VCaP (cell line): ENCODE measurements around the gene CC2D1A.

Experiments
- H3K27ac ChIP-seq: fragments of 450-650 bp; 2 replicates; pipeline ENCODE4 v1.5.1; 2017
- TF ChIP-seq, protein P1 (sequence below): fragments of 450-650 bp; conservative IDR thresholded peaks from 2 replicates; pipeline ENCODE4 v1.5.1; 2017; ENCODE audit warnings: mild to moderate bottlenecking, moderate library complexity

The CC2D1A gene

DNA sequence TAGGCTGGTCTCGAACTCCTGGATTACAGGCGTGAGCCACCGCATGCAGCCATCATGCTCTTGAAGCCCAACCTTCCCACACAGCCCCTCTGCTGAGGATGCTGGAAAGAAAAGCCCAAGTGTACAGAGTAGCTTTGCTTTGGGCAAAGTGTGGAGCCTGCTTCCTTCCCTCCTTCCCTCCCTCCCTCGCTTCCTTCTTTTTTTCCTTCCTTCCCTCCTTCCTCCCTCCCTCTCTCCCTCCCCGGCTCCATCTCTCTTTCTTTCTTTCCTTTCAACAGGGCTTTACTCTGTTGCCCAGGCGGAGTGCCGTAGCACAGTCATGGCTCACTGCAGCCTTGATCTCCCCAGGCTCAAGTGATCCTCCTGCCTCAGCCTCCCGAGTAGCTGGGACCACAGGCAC, 2.7 kb downstream of the CC2D1A start:
- TF ChIP-seq, protein P1, sequence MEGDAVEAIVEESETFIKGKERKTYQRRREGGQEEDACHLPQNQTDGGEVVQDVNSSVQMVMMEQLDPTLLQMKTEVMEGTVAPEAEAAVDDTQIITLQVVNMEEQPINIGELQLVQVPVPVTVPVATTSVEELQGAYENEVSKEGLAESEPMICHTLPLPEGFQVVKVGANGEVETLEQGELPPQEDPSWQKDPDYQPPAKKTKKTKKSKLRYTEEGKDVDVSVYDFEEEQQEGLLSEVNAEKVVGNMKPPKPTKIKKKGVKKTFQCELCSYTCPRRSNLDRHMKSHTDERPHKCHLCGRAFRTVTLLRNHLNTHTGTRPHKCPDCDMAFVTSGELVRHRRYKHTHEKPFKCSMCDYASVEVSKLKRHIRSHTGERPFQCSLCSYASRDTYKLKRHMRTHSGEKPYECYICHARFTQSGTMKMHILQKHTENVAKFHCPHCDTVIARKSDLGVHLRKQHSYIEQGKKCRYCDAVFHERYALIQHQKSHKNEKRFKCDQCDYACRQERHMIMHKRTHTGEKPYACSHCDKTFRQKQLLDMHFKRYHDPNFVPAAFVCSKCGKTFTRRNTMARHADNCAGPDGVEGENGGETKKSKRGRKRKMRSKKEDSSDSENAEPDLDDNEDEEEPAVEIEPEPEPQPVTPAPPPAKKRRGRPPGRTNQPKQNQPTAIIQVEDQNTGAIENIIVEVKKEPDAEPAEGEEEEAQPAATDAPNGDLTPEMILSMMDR = no peak

DNA sequence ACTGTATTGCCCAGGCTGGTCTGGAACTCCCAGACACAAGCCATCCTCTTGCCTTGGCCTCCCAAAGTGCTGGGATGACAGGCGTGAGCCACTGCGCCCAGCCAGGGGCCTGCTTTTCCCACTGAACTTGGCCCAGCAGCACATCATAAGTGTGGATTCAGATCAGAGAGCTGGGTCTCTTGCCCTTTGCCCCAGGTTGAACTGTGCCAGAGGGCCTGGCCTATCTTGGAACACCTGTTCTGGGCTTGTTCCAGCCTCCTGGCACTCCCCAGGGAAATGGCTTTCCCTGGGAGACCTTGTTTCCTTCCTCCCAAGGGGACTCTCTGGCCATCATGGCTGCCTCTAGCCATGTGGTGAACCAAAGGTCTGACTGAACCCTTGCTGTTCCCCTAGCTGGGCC, 3.4 kb downstream of the CC2D1A start:
- no peak overlapping the region for H3K27ac ChIP-seq
- TF ChIP-seq, protein P1 = no peak

More for the DNA sequence above, 2.7 kb downstream of the CC2D1A start:
- H3K27ac ChIP-seq = no peak overlapping the region

DNA sequence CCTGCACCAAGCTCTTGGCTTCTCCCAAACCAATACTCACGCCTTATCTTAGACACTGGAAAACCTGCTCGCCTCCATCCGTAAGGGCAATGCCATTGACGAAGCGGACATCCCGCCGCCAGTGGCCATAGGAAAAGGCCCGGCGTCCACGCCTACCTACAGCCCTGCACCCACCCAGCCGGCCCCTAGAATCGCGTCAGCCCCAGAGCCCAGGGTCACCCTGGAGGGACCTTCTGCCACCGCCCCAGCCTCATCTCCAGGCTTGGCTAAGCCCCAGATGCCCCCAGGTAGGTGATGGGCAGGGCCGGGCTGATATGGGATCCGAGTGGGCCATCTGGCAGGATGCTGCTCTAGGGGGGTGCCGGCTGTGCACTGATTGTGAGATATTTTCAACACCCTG, 7.4 kb downstream of the CC2D1A start:
- H3K27ac ChIP-seq = no peak overlapping the region
- TF ChIP-seq, protein P1 = no peak

DNA sequence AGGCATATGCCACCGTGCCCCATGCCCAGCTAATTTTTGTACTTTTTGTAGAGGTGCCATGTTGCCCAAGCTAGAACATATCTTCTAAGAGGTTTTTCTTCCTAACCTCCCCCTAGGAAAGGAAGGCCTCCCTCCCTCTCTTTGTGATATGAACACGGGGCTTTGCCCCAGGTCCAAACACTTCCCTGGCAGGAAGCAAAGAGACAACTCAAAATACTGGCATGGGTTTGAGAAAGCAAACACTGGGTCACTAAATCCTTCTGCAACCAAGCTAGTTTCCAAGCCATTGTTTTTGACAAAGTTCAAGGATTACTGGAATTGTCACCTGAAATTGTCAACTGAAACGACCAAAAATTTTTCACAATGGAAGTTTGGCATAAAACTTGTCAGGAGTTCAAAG, 8.8 kb downstream of the CC2D1A start:
- no peak overlapping the region for H3K27ac ChIP-seq
- TF ChIP-seq, protein P1 = no peak

DNA sequence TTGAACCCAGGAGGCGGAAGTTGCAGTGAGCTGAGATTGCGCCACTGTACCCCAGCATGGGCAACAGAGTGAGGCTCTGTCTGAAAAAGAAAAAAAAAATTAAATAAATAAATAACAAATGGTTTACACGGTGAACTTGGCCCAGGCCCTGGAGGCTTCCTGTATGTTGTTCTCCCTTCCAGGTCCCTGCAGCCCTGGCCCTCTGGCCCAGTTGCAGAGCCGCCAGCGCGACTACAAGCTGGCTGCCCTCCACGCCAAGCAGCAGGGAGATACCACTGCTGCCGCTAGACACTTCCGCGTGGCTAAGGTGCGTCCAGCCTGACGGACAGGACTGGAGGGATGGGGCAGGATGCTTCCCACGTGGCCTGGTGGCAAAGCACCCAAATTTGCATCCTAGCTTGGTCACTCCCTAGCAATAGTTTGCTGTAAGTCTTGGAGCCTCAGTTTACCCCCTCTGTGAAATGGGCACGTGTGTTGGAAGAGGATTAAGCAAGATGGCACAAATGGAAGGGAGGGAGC, 11.9 kb downstream of the CC2D1A start:
- TF ChIP-seq, protein P1 = no peak

DNA sequence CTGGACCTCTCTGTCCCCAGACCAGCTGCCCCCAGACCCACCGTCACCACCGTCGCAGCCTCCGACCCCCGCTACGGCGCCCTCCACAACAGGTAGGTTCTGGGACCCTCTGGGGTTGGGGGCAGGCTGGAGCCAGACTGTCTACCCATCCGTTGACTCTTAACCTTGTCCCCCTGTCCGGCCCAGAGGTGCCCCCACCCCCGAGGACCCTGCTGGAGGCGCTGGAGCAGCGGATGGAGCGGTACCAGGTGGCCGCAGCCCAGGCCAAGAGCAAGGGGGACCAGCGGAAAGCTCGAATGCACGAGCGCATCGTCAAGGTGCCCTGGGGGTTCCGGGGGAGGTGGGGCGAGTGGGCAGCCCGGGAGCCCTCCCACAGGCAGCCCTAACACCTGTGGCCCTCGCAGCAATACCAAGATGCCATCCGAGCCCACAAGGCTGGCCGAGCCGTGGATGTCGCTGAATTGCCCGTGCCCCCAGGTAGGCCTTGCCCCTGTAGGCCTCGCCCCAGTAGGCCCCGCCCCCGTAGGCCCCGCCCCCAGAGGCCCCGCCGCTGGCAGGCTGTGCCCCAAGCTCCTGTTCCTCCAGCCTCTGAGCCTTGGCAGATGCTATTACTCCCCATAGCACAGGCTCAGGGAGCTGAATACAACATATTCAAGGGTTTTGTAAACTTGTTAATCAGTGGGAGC, 12.9 kb downstream of the CC2D1A start:
- TF ChIP-seq, protein P1 = no peak
- no peak overlapping the region for H3K27ac ChIP-seq

More for the DNA sequence above, 11.9 kb downstream of the CC2D1A start:
- peak overlapping the region; percentile 18; the same call in 1 of the 2 replicates for H3K27ac ChIP-seq

DNA sequence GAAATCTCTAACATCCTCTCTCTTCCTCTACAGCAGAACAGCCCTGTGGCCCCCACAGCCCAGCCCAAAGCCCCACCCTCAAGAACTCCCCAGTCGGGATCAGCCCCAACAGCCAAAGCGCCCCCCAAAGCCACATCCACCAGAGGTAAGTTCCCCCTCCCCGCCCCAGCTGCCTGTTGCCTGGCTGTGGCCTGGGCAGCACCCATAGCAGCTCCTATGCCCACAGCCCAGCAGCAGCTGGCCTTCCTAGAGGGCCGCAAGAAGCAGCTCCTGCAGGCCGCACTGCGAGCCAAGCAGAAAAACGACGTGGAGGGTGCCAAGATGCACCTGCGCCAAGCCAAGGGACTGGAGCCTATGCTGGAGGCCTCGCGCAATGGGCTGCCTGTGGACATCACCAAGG, 14.5 kb downstream of the CC2D1A start:
- TF ChIP-seq, protein P1 = no peak
- no peak overlapping the region for H3K27ac ChIP-seq
